SK-N-SH (cell line): Measurements from ENCODE around the gene DSCAM. TPM values are rescaled to one million over a fixed set of nuclear protein-coding genes. Genes with fewer than 3 reads are reported as not detected.

Experiments used
- CTCF ChIA-PET: fragments of 300-600, 350-600 bp; formaldehyde crosslinking; extraction: SDS; loops from one replicate; lab custom pipeline; 2021; lab: Yijun Ruan, JAX
- POLR2A ChIA-PET: fragments of 350-600 bp; sonication (Branson Sonifier 250); formaldehyde crosslinking; extraction: SDS; loops from one replicate; lab custom pipeline; 2020; ENCODE audit warnings: antibody characterized with exemption, inconsistent platforms; lab: Yijun Ruan, JAX
- DNase-seq: peaks from one replicate; pipeline ENCODE4 v3.0.0; 2012
- H2AFZ ChIP-seq: fragments of 200-600 bp; sonication (generic); 2 replicates; pipeline ENCODE4 v1.8.1; 2016; ENCODE audit warnings: antibody characterized with exemption, mild to moderate bottlenecking, low read depth
- H3F3A ChIP-seq: fragments of 200-600 bp; sonication (generic); replicated peaks from 2 replicates; pipeline ENCODE3; 2016; ENCODE audit warnings: antibody characterized with exemption, mild to moderate bottlenecking; ENCODE audit not compliant: insufficient read depth
- H3K27ac ChIP-seq, 2 experiments: fragments of 200-500 bp in 1 of 2; fragments of 200-600 bp in 1 of 2; sonication (Bioruptor generic) in 1 of 2; sonication (generic), shearing (Covaris generic) in 1 of 2; 2 replicates each; pipeline versions ENCODE4 v1.5.1 to v1.6.1; 2014 to 2016; ENCODE audit warnings: low read depth in 2 of 2, inconsistent platforms in 1 of 2, low read length in 1 of 2, mild to moderate bottlenecking in 1 of 2, mixed read lengths in 1 of 2
- H3K27me3 ChIP-seq: fragments of 200-600 bp; sonication (generic), shearing (Covaris generic); 2 replicates; pipeline ENCODE4 v1.6.1; 2016; ENCODE audit warnings: mixed run types; ENCODE audit not compliant: insufficient read depth
- H3K36me3 ChIP-seq, 2 experiments: fragments of 200-500 bp in 1 of 2; fragments of 200-600 bp in 1 of 2; sonication (Bioruptor generic) in 1 of 2; sonication (generic) in 1 of 2; replicated peaks in 1 of 2; 2 replicates each; pipeline versions ENCODE3 to v1.5.1; 2014 to 2016; ENCODE audit warnings: low read length in 1 of 2, mild to moderate bottlenecking in 1 of 2; ENCODE audit not compliant: insufficient read depth in 2 of 2, control insufficient read depth in 1 of 2
- H3K4me1 ChIP-seq, 2 experiments: fragments of 200-500 bp in 1 of 2; fragments of 200-600 bp in 1 of 2; sonication (Bioruptor generic) in 1 of 2; sonication (generic), shearing (Covaris generic) in 1 of 2; 2 replicates each; pipeline versions ENCODE4 v1.5.1 to v1.6.1; 2014 to 2016; ENCODE audit warnings: low read depth in 1 of 2, low read length in 1 of 2, mixed run types in 1 of 2; ENCODE audit not compliant: insufficient read depth in 2 of 2, control insufficient read depth in 1 of 2
- H3K4me2 ChIP-seq: fragments of 200-600 bp; sonication (generic), shearing (Covaris generic); 2 replicates; pipeline ENCODE4 v1.6.1; 2017; ENCODE audit warnings: mixed run types
- H3K4me3 ChIP-seq, 2 experiments: fragments of 200-500 bp in 1 of 2; fragments of 200-600 bp in 1 of 2; sonication (Bioruptor generic) in 1 of 2; sonication (generic), shearing (Covaris generic) in 1 of 2; 2 replicates each; pipeline versions ENCODE4 v1.5.1 to v1.8.1; 2014 to 2016; ENCODE audit warnings: low read depth in 2 of 2, inconsistent platforms in 1 of 2, low read length in 1 of 2, mild to moderate bottlenecking in 1 of 2, mixed read lengths in 1 of 2, moderate library complexity in 1 of 2
- H3K79me2 ChIP-seq: fragments of 200-600 bp; sonication (generic); 2 replicates; pipeline ENCODE4 v1.8.1; 2017; ENCODE audit warnings: mild to moderate bottlenecking; ENCODE audit not compliant: insufficient read depth
- H3K9ac ChIP-seq: fragments of 200-600 bp; sonication (generic); 2 replicates; pipeline ENCODE4 v1.6.1; 2017; ENCODE audit warnings: mixed run types
- H3K9me2 ChIP-seq: fragments of 200-600 bp; sonication (generic); 2 replicates; pipeline ENCODE4 v1.6.1; 2017; ENCODE audit warnings: mixed run types
- H3K9me3 ChIP-seq: fragments of 200-600 bp; sonication (generic); 2 replicates; pipeline ENCODE4 v1.6.1; 2017; ENCODE audit warnings: mixed run types, mild to moderate bottlenecking, moderate library complexity
- H4K20me1 ChIP-seq: fragments of 200-600 bp; sonication (generic); 2 replicates; pipeline ENCODE4 v1.6.1; 2017; ENCODE audit warnings: mild to moderate bottlenecking, mixed run types; ENCODE audit not compliant: insufficient read depth
- CTCF ChIP-seq: fragments of 200-600 bp; sonication (generic); IDR thresholded peaks from 2 replicates; pipeline ENCODE4 v1.6.1; 2017; ENCODE audit warnings: antibody characterized with exemption, mild to moderate bottlenecking, moderate library complexity
- EZH2phosphoT487 ChIP-seq: fragments of 200-600 bp; sonication (generic); IDR thresholded peaks from 2 replicates; pipeline ENCODE4 v1.6.1; 2017; ENCODE audit warnings: low read depth, mixed run types, mild to moderate bottlenecking, antibody characterized with exemption, moderate library complexity, borderline replicate concordance
- FOSL2 ChIP-seq: IDR thresholded peaks from 2 replicates; pipeline ENCODE4 v1.4.0; 2012; ENCODE audit warnings: low read depth, mild to moderate bottlenecking, moderate library complexity, borderline replicate concordance
- FOXM1 ChIP-seq: IDR thresholded peaks from 2 replicates; pipeline ENCODE4 v1.4.0; 2012; ENCODE audit warnings: low read depth, mild to moderate bottlenecking
- GABPA ChIP-seq: IDR thresholded peaks from 2 replicates; pipeline ENCODE4 v1.4.0; 2012; ENCODE audit warnings: low read depth, mild to moderate bottlenecking
- JUND ChIP-seq: IDR thresholded peaks from 2 replicates; pipeline ENCODE4 v1.4.0; 2012
- MEF2A ChIP-seq: IDR thresholded peaks from 2 replicates; pipeline ENCODE4 v1.4.0; 2012; ENCODE audit warnings: low read depth, borderline replicate concordance
- NRF1 ChIP-seq: IDR thresholded peaks from 2 replicates; pipeline ENCODE4 v1.6.1; 2012; ENCODE audit warnings: low read depth, mild to moderate bottlenecking, low read length
- RAD21 ChIP-seq: IDR thresholded peaks from 2 replicates; pipeline ENCODE4 v1.6.1; 2012; ENCODE audit warnings: mild to moderate bottlenecking, low read length
- RCOR1 ChIP-seq: fragments of 150-350 bp; IDR thresholded peaks from 2 replicates; pipeline ENCODE4 v1.6.1; 2017; ENCODE audit warnings: antibody characterized with exemption, low read length
- TCF12 ChIP-seq: IDR thresholded peaks from 2 replicates; pipeline ENCODE4 v1.4.0; 2012
- WGBS: methylation state at CpG from one replicate; pipeline ENCODE4 v1.1.6; 2017; ENCODE audit warnings: low lambda C conversion rate; 5-methylcytosine and 5-hydroxymethylcytosine counted together
- polyA plus RNA-seq, 3 experiments: library from polyadenylated mRNA; depleted of rRNA; stranded (reverse); fragments of >200 nt; gene quantifications; 2 replicates each; pipeline ENCODE4 v1.2.3, GENCODE V29; 2012

The DSCAM gene
- polyA plus RNA-seq, 1 of the 3 experiments (the other 2 are of a cell fraction) = not detected

GRCh38 chr21:39979321-39979720 is 867.6 kb downstream of the DSCAM start:
- no peak overlapping the region for H3K27ac ChIP-seq
- no peaks in the 10 kb centered on the region for H3K9me3 ChIP-seq
- no peak overlapping the region for H3K4me2 ChIP-seq
- no peak for DNase-seq
- H2AFZ ChIP-seq = no peak overlapping the region
- H3K9me2 ChIP-seq = no peaks in the 10 kb centered on the region
- H3K4me1 ChIP-seq = no peaks in the 10 kb centered on the region
- no peaks in the 10 kb centered on the region for H3K27me3 ChIP-seq
- no peak overlapping the region for H3K9ac ChIP-seq
- H4K20me1 ChIP-seq = no peaks in the 10 kb centered on the region
- ChIA-PET CTCF (no interaction called here), POLR2A (no interaction called here)
- H3K79me2 ChIP-seq = no peaks in the 10 kb centered on the region
- H3K36me3 ChIP-seq = no peaks in the 10 kb centered on the region
- 34% methylated on average over 8 of the region's 8 CpGs for WGBS
- TF ChIP-seq TCF12 = no peak
- no peaks in the 10 kb centered on the region for H3F3A ChIP-seq
- no peak overlapping the region for H3K4me3 ChIP-seq

GRCh38 chr21:39976800-39977199 is 870.2 kb downstream of the DSCAM start:
- TF ChIP-seq JUND = no peak
- TF ChIP-seq MEF2A = no peak
- no peak for TF ChIP-seq EZH2phosphoT487
- no peak for TF ChIP-seq FOXM1
- TF ChIP-seq RCOR1 = no peak
- no peak for TF ChIP-seq RAD21
- no peak for TF ChIP-seq NRF1
- TF ChIP-seq CTCF = no peak
- TF ChIP-seq FOSL2 = no peak
- no peak for TF ChIP-seq GABPA

More at GRCh38 chr21:39976800-39977199, 870.2 kb downstream of the DSCAM start:
- Histone ChIP-seq H3K4me2 (no peak overlapping the region), H3K9me2 (no peaks in the 10 kb centered on the region), H4K20me1 (no peaks in the 10 kb centered on the region), H3K79me2 (no peaks in the 10 kb centered on the region), H3K27me3 (no peaks in the 10 kb centered on the region), H2AFZ (no peak overlapping the region), H3K36me3 (no peaks in the 10 kb centered on the region), H3K4me3 (no peak overlapping the region), H3F3A (no peaks in the 10 kb centered on the region), H3K9me3 (no peaks in the 10 kb centered on the region), H3K4me1 (no peaks in the 10 kb centered on the region), H3K9ac (no peak overlapping the region), H3K27ac (no peak overlapping the region)
- CTCF ChIA-PET = interaction anchor here (0.7 kb wide), 1 partner anchor 103 kb away, joined by 3 read pairs; no protein-coding TSS in a partner anchor
- POLR2A ChIA-PET = no interaction called here
- no peak for DNase-seq
- 47% methylated on average over 4 of the region's 5 CpGs for WGBS
